ENCODE measurements around the gene APEX2. TPM values are rescaled to one million over a fixed set of nuclear protein-coding genes. Genes with fewer than 3 reads are reported as not detected.

The APEX2 gene
- total RNA-seq, 1 experiment from 2014 or later = 28.5 TPM

DNA sequence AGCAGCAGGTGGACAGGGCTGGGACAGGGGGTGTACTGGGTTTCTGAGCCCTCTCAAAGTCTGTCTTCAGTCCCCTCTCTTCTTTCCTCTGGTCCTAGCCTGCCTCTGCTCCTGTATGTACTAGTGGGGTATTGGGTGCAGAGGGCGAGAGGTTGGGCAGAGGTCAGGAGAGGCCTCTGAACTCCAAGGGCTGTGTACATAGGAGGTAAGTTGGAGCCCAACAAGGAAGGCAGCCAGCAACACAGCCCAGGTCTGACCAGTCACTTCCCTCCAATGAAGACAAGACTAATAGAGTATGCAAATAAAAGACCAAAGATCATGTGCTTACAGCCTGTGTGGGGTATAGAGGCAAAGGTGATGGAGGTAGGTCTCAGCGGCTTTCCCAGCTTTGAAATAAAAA is 6.1 kb upstream of the APEX2 start, which contains the start of gene PFKFB1:
Gene PFKFB1 (minus strand): TSS at position 90 of the 400 bp plus-strand sequence. CDS start 181 bp downstream, outside the sequence.
- Histone ChIP-seq H2BK12ac (ENCODE audit: insufficient read length, low read depth, low read length) (no peak within 1 kb of the TSS), H3K56ac (ENCODE audit: insufficient read length, low read depth, low read length) (no peak within 1 kb of the TSS), H3K4me2 (ENCODE audit: insufficient read depth, insufficient read length, low read length) (no peak within 1 kb of the TSS), H2BK5ac (ENCODE audit: insufficient read length, low read length) (no peak within 1 kb of the TSS), H3T11ph (ENCODE audit: low read length) (no peak within 1 kb of the TSS), H3K4ac (ENCODE audit: low read depth, low read length) (no peak within 1 kb of the TSS), H3K14ac (ENCODE audit: insufficient read depth, low read length) (no peak within 1 kb of the TSS), H2AK5ac (ENCODE audit: insufficient read length, low read length) (no peak within 1 kb of the TSS), H3K23me2 (ENCODE audit: insufficient read length, low read depth, low read length, poor library complexity, severe bottlenecking) (no peaks in the 10 kb centered on the region), H4K5ac (ENCODE audit: insufficient read length, low read depth, low read length) (no peak within 1 kb of the TSS), H3K23ac (ENCODE audit: insufficient read length, low read depth, low read length) (no peak within 1 kb of the TSS), H4K8ac (replicated peaks; ENCODE audit: insufficient read length, low read depth, low read length) (no peak within 1 kb of the TSS), H4K91ac (ENCODE audit: insufficient read length, low read depth, low read length) (no peak within 1 kb of the TSS), H3K9ac (ENCODE audit: extremely low read depth, insufficient read length, low read length) (no peak within 1 kb of the TSS), H3K79me1 (ENCODE audit: insufficient read depth, low read depth, low read length, poor library complexity, severe bottlenecking) (no peaks in the 10 kb centered on the region), H2AFZ (ENCODE audit: low read length) (no peak within 1 kb of the TSS), H2BK120ac (ENCODE audit: low read depth, low read length, poor library complexity, severe bottlenecking) (no peak within 1 kb of the TSS), H3K4me1 (ENCODE audit: insufficient read depth, low read length) (no peaks in the 10 kb centered on the region), H3K18ac (ENCODE audit: insufficient read length, low read depth, low read length) (no peak within 1 kb of the TSS), H3K79me2 (ENCODE audit: insufficient read depth, low read length) (no peaks in the 10 kb centered on the region), H2BK20ac (ENCODE audit: low read depth, low read length, poor library complexity, severe bottlenecking) (no peak within 1 kb of the TSS), H3K9me3 (ENCODE audit: control insufficient read depth, low read depth, low read length) (peaks cover 45% of the 10 kb centered on the region), H3K27ac (ENCODE audit: insufficient read length, low read depth, low read length) (no peak within 1 kb of the TSS), H3K27me3 (ENCODE audit: insufficient read depth, low read length) (no peaks in the 10 kb centered on the region), H2BK15ac (ENCODE audit: low read depth, low read length) (no peak within 1 kb of the TSS), H4K20me1 (ENCODE audit: control insufficient read depth, insufficient read depth, insufficient read length) (no peaks in the 10 kb centered on the region)
- 0 out of 7 replicates have a peak, but pooled peaks cover 0 to 2% (median 0%) of the 10 kb centered on the region in 3 experiments for H3K36me3 Mint-ChIP-seq (ENCODE audit: insufficient read depth in 1 of 3, low read depth in 3 of 3)
- H3K27ac Mint-ChIP-seq = no peak within 1 kb of the TSS
- peaks cover 3% of the 10 kb centered on the region; the same call in 1 of the 2 replicates for H3K27me3 Mint-ChIP-seq (ENCODE audit: low read depth)
- peaks cover under 1% of the 10 kb centered on the region in 2 experiments; a peak in 2 of 4 replicates for H3K4me1 Mint-ChIP-seq
- no CpG with 5 or more reads among the region's 2 CpGs for WGBS (ENCODE audit: extremely low coverage, insufficient read length, low lambda C conversion rate)
- H3K9me3 Mint-ChIP-seq = peaks cover 58 to 63% of the 10 kb centered on the region in 2 experiments
- DNase-seq = no peak
- H3K4me3 Mint-ChIP-seq = no peak within 1 kb of the TSS
- TF ChIP-seq, protein P1, sequence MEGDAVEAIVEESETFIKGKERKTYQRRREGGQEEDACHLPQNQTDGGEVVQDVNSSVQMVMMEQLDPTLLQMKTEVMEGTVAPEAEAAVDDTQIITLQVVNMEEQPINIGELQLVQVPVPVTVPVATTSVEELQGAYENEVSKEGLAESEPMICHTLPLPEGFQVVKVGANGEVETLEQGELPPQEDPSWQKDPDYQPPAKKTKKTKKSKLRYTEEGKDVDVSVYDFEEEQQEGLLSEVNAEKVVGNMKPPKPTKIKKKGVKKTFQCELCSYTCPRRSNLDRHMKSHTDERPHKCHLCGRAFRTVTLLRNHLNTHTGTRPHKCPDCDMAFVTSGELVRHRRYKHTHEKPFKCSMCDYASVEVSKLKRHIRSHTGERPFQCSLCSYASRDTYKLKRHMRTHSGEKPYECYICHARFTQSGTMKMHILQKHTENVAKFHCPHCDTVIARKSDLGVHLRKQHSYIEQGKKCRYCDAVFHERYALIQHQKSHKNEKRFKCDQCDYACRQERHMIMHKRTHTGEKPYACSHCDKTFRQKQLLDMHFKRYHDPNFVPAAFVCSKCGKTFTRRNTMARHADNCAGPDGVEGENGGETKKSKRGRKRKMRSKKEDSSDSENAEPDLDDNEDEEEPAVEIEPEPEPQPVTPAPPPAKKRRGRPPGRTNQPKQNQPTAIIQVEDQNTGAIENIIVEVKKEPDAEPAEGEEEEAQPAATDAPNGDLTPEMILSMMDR (conservative IDR thresholded peaks at IDR 0.05) = no peak
